GM10266 (cell line): ENCODE results near the gene AMMECR1.

Source experiments
- DNase-seq: peaks from one replicate; pipeline ENCODE4 v3.0.0; 2012; ENCODE audit errors: extremely low spot score
- CTCF ChIP-seq: IDR thresholded peaks from 2 replicates; pipeline ENCODE4 v1.5.1; 2012; ENCODE audit warnings: mild to moderate bottlenecking, low read depth; ENCODE audit not compliant: control insufficient read depth, insufficient read depth; ENCODE audit errors: missing control alignments

Gene AMMECR1

GRCh38 chrX:110180176-110180927 is 137.5 kb downstream of the AMMECR1 start:
- no peak for DNase-seq
- TF ChIP-seq CTCF = no peak

- DNase-seq = no peak
- TF ChIP-seq CTCF = no peak
These were observed 139.6 kb downstream of the AMMECR1 start for GRCh38 chrX:110178179-110178865.

GRCh38 chrX:110175696-110176095 is 142.2 kb downstream of the AMMECR1 start:
- no peak for TF ChIP-seq CTCF

GRCh38 chrX:110175146-110175545 is 142.7 kb downstream of the AMMECR1 start:
- no peak for TF ChIP-seq CTCF
- DNase-seq = no peak

More at GRCh38 chrX:110175696-110176095, 142.2 kb downstream of the AMMECR1 start:
- DNase-seq = no peak

- no peak for DNase-seq
- TF ChIP-seq CTCF = no peak
These were observed 144.4 kb downstream of the AMMECR1 start for GRCh38 chrX:110173192-110174175.

- peak; percentile 51 for DNase-seq
These were observed 145.7 kb downstream of the AMMECR1 start for GRCh38 chrX:110172215-110172614.

More at GRCh38 chrX:110172215-110172614, 145.7 kb downstream of the AMMECR1 start:
- TF ChIP-seq CTCF = no peak
